Lung (tissue), 12 donors: Measurements from ENCODE around the gene MED29. TPM values are rescaled to one million over a fixed set of nuclear protein-coding genes. Genes with fewer than 3 reads are reported as not detected.

Source experiments
- ATAC-seq: fragments of 200-7000 bp; cut with Tn5 transposase; one replicate; pipeline ENCODE4 v1.9.1; 2020; ENCODE audit warnings: moderate number of reproducible peaks; ENCODE audit not compliant: insufficient read depth, low FRiP score
- DNase-seq, 3 donors: peaks; one replicate each; pipeline ENCODE4 v3.0.0-alpha.2; 2013 to 2017
- H3K27ac ChIP-seq, 2 donors: one replicate each; pipeline ENCODE4 v1.5.1; 2013; ENCODE audit warnings: mild to moderate bottlenecking in 2 of 2, moderate library complexity in 2 of 2, control low read depth in 1 of 2, inconsistent platforms in 1 of 2, low read depth in 1 of 2, low read length in 1 of 2
- H3K27me3 ChIP-seq, 3 donors: one replicate each; pipeline ENCODE4 v1.5.1; 2013; ENCODE audit warnings: low read length in 2 of 3; ENCODE audit not compliant: control insufficient read depth in 3 of 3, insufficient read depth in 3 of 3
- H3K36me3 ChIP-seq, 4 donors: one replicate each; pipeline ENCODE4 v1.5.1; 2013; ENCODE audit warnings: low read length in 4 of 4, mild to moderate bottlenecking in 1 of 4, moderate library complexity in 1 of 4; ENCODE audit not compliant: control insufficient read depth in 4 of 4, insufficient read depth in 4 of 4
- H3K4me1 ChIP-seq, 5 donors: one replicate each; pipeline ENCODE4 v1.5.1; 2013; ENCODE audit warnings: low read length in 5 of 5, mild to moderate bottlenecking in 2 of 5, moderate library complexity in 1 of 5; ENCODE audit not compliant: control insufficient read depth in 5 of 5, insufficient read depth in 5 of 5
- H3K4me3 ChIP-seq: one replicate; pipeline ENCODE4 v1.5.1; 2013; ENCODE audit warnings: mild to moderate bottlenecking, control low read depth, moderate library complexity
- H3K9ac ChIP-seq, 2 donors: one replicate each; pipeline ENCODE4 v1.5.1; 2013; ENCODE audit warnings: low read length in 2 of 2, control low read depth in 1 of 2; ENCODE audit not compliant: insufficient read depth in 1 of 2
- H3K9me3 ChIP-seq, 4 donors: one replicate each; pipeline ENCODE4 v1.5.1; 2013; ENCODE audit warnings: low read length in 3 of 4, mild to moderate bottlenecking in 1 of 4, moderate library complexity in 1 of 4; ENCODE audit not compliant: control insufficient read depth in 4 of 4, insufficient read depth in 3 of 4
- WGBS, 2 donors: extraction: QIAGEN DNeasy Blood & Tissue Kit; methylation state at CpG; one replicate each; pipeline ENCODE4 v1.1.7; 2013; 5-methylcytosine and 5-hydroxymethylcytosine counted together
- polyA plus RNA-seq, 2 donors: library from polyadenylated mRNA; stranded (reverse); fragments of 200-250 nt; gene quantifications; one replicate each; pipeline ENCODE4 v1.2.1, GENCODE V29; 2013
- total RNA-seq, 2 donors: library from RNA; depleted of rRNA in 1 of 2; stranded (reverse); fragments of >200 nt in 1 of 2; gene quantifications; one replicate each; pipeline ENCODE4 v1.2.1, GENCODE V29; 2014 to 2021
- TF ChIP-seq, protein P1 (sequence below): IDR thresholded peaks from 2 replicates; pipeline ENCODE4 v1.5.1; 2012; ENCODE audit warnings: mild to moderate bottlenecking; ENCODE audit errors: control extremely low read depth, extremely low read depth
- donor health status: control.
- donor health status: control.
- donor health status: Bipolar disorder and iron deficiency.
- donor health status: healthy.
- donor health status: DM: yes; HTN: yes; CAD: no.

MED29 gene
- total and polyA plus RNA-seq, 4 donors, result 16.5 to 36.8 (median 32.8) TPM

GRCh38 chr19:39405958-39406655 lies 14.9 kb downstream of the MED29 start:
- H3K9me3 ChIP-seq, result no peaks in the 10 kb centered on the region
- TF ChIP-seq, protein P1, sequence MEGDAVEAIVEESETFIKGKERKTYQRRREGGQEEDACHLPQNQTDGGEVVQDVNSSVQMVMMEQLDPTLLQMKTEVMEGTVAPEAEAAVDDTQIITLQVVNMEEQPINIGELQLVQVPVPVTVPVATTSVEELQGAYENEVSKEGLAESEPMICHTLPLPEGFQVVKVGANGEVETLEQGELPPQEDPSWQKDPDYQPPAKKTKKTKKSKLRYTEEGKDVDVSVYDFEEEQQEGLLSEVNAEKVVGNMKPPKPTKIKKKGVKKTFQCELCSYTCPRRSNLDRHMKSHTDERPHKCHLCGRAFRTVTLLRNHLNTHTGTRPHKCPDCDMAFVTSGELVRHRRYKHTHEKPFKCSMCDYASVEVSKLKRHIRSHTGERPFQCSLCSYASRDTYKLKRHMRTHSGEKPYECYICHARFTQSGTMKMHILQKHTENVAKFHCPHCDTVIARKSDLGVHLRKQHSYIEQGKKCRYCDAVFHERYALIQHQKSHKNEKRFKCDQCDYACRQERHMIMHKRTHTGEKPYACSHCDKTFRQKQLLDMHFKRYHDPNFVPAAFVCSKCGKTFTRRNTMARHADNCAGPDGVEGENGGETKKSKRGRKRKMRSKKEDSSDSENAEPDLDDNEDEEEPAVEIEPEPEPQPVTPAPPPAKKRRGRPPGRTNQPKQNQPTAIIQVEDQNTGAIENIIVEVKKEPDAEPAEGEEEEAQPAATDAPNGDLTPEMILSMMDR, result no peak
- WGBS, 2 donors, result 13 to 17% methylated on average over 22 of the region's 22 CpGs
- H3K27ac ChIP-seq, result peak overlapping the region; percentile 55 to 97
- H3K9ac ChIP-seq, result peak overlapping the region in 1 of 2 donors; percentile 17
- ATAC-seq (no peak), DNase-seq (no peak)
- H3K4me3 ChIP-seq, result peak overlapping the region; percentile 42
- H3K27me3 ChIP-seq, result no peaks in the 10 kb centered on the region
- H3K36me3 ChIP-seq, result peaks cover 0 to 12% (median 6%) of the 10 kb centered on the region in 4 donors
- peaks cover 0 to 46% (median 16%) of the 10 kb centered on the region in 5 donors for H3K4me1 ChIP-seq

- DNase-seq (peak; percentile 89 to 95 (median 93)), ATAC-seq (peak; percentile 25)
- Histone ChIP-seq H3K27ac (peak within 1 kb of the TSS; percentile 94 to 100), H3K9me3 (no peaks in the 10 kb centered on the region), H3K9ac (peak within 1 kb of the TSS; percentile 56 to 86), H3K4me3 (peak within 1 kb of the TSS; percentile 91), H3K27me3 (no peaks in the 10 kb centered on the region), H3K4me1 (peaks cover 0 to 52% (median 17%) of the 10 kb centered on the region in 5 donors), H3K36me3 (peaks cover 0 to 12% (median 6%) of the 10 kb centered on the region in 4 donors)
- WGBS, 2 donors, result 1% methylated on average over 56 of the region's 56 CpGs
- TF ChIP-seq, protein P1, result no peak
Measured at GRCh38 chr19:39406656-39407409, 15.7 kb downstream of the MED29 start, which contains the start of gene ZFP36. TSS of gene ZFP36 (plus strand) at chr19:39406847. CDS start at chr19:39406905, 58 bp downstream.

GRCh38 chr19:39407410-39407659 lies 16.2 kb downstream of the MED29 start:
- DNase-seq, result no peak
- TF ChIP-seq, protein P1, result no peak
- peak overlapping the region; percentile 91 for H3K4me3 ChIP-seq
- peaks cover 0 to 49% (median 13%) of the 10 kb centered on the region in 5 donors for H3K4me1 ChIP-seq
- peaks cover 0 to 12% (median 6%) of the 10 kb centered on the region in 4 donors for H3K36me3 ChIP-seq
- ATAC-seq, result no peak
- no peaks in the 10 kb centered on the region for H3K27me3 ChIP-seq
- H3K9ac ChIP-seq, result peak overlapping the region; percentile 56 to 86
- 1 to 2% methylated on average over 14 of the region's 14 CpGs for WGBS, 2 donors
- no peaks in the 10 kb centered on the region for H3K9me3 ChIP-seq
- H3K27ac ChIP-seq, result peak overlapping the region; percentile 94 to 100
